ENCODE data around the gene CNOT4. TPM values are rescaled to one million over a fixed set of nuclear protein-coding genes. Genes with fewer than 3 reads are reported as not detected.

The CNOT4 gene
- total and polyA plus RNA-seq, 4 donors: 18.3 to 36.6 (median 28.4) TPM

DNA sequence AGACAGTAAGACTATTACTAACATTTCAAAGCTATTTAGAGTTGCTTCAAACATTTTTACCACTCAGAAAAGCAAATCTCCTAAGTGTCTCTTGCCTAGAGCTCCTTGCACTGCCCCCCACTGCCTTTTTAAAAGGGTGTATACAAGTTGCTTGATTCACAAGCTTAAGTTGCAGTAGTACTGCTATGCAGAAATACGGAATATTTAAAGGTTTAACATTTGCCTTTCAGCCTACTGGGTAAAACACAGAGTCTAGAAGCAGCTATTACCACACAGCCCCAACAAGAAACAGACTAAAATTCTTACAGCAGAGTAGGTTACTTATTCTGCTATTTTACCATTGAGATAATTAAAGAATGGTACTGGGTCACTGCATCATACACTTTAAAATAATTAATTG is 128.5 kb downstream of the CNOT4 start:
- Histone ChIP-seq H3K27ac (ENCODE audit: low read depth, low read length) (no peak overlapping the region), H3K4me1 (ENCODE audit: control insufficient read depth, insufficient read depth, low read length) (no peaks in the 10 kb centered on the region), H3K36me3 (ENCODE audit: control insufficient read depth, insufficient read depth, low read length) (peaks cover 3% of the 10 kb centered on the region), H3K9me3 (ENCODE audit: control insufficient read depth, insufficient read depth, low read length) (no peaks in the 10 kb centered on the region), H3K4me3 (ENCODE audit: low read depth, low read length) (no peak overlapping the region), H3K27me3 (ENCODE audit: control insufficient read depth, insufficient read depth, low read length) (no peaks in the 10 kb centered on the region)
- no CpG with 5 or more reads among the region's 1 CpG for WGBS (ENCODE audit: insufficient coverage)
- DNase-seq (ENCODE audit: low read depth in 4 of 6, low spot score in 6 of 6): no peak

DNA sequence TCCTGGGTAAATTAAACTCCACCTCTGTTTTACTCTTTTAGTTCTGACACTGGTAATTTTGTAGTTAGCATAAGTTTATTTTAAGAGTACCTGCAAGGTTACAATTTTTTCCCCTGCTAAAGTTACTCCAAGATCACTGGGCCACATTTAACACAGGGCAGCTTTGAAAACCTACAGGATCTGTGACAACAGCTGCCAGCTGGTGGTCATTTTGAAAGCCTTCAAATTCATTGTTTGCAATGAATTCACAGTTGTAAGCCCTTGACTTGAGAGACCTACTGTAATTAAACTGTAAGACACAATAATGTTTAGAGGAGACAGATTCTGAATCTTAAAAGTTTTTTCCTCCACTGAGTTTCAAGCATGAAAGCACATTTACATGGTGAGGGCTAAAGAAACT is 129.6 kb downstream of the CNOT4 start:
- Histone ChIP-seq H3K27me3 (ENCODE audit: control insufficient read depth, insufficient read depth, low read length) (no peaks in the 10 kb centered on the region), H3K4me3 (ENCODE audit: low read depth, low read length) (no peak overlapping the region), H3K27ac (ENCODE audit: low read depth, low read length) (no peak overlapping the region), H3K9me3 (ENCODE audit: control insufficient read depth, insufficient read depth, low read length) (no peaks in the 10 kb centered on the region), H3K36me3 (ENCODE audit: control insufficient read depth, insufficient read depth, low read length) (peaks cover 3% of the 10 kb centered on the region), H3K4me1 (ENCODE audit: control insufficient read depth, insufficient read depth, low read length) (no peaks in the 10 kb centered on the region)
- no peak for DNase-seq (ENCODE audit: low read depth in 4 of 6, low spot score in 6 of 6)

DNA sequence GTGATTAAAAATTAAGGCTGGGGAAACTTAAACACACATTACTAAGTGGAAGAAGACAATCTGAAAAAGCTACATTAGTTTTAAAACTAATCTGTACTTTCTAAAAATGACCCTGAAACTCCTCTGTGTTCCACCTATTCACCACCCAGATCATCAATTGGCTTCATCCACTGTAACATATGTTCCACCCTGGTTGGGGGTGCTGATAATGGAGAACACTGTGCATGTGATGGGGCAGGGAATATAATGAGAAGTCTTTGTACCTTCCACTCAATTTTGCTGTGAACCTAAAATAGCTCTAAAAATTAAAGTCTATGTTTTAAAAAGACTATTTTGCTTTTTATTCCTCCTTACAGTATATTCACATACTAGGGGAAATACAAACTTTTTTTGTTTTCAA is 132.7 kb downstream of the CNOT4 start:
- Histone ChIP-seq H3K9me3 (ENCODE audit: control insufficient read depth, insufficient read depth, low read length) (no peaks in the 10 kb centered on the region), H3K27me3 (ENCODE audit: control insufficient read depth, insufficient read depth, low read length) (no peaks in the 10 kb centered on the region), H3K27ac (ENCODE audit: low read depth, low read length) (no peak overlapping the region), H3K36me3 (ENCODE audit: control insufficient read depth, insufficient read depth, low read length) (peaks cover 3% of the 10 kb centered on the region), H3K4me3 (ENCODE audit: low read depth, low read length) (no peak overlapping the region), H3K4me1 (ENCODE audit: control insufficient read depth, insufficient read depth, low read length) (no peaks in the 10 kb centered on the region)
- no peak for DNase-seq (ENCODE audit: low read depth in 4 of 6, low spot score in 6 of 6)

DNA sequence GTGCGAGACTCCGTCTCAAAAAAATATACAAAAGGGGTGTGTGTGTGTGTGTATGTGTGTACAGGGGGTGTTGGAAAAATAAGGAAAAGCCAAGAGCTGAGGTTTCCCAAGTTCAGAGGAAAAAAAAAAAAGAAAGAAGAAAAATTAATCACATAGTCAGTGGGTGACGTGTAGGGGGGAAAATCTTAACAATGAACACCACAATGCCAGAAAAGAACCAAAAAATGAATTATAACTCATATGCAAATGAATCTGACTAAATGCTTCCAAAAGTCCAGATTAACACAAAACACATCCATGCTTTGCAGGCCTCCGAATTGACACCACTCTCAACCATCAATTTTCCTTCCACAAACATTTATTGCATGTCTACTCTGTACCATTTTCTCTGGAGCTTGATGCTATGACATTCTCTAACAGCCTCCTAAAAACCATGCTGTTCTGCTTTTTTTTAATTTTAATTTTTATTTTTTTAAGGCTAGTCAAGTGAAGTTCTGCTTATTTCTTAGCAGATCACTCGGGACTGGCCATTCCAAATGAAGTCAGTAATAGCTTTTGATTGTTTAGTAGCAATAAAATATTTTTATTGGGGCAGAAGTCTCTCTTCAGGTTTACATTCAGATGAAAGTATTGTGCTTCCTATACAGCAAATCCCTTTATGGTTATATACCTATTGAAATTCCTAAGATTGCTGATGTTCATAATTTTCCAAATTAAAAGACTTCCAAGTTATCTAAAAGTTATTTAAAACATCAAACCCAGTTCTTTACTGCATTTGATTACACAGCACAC is 133.8 kb downstream of the CNOT4 start:
- Histone ChIP-seq H3K4me3 (ENCODE audit: low read depth, low read length) (no peak overlapping the region), H3K27me3 (ENCODE audit: control insufficient read depth, insufficient read depth, low read length) (no peaks in the 10 kb centered on the region), H3K9me3 (ENCODE audit: control insufficient read depth, insufficient read depth, low read length) (no peaks in the 10 kb centered on the region), H3K27ac (ENCODE audit: low read depth, low read length) (no peak overlapping the region), H3K4me1 (ENCODE audit: control insufficient read depth, insufficient read depth, low read length) (no peaks in the 10 kb centered on the region), H3K36me3 (ENCODE audit: control insufficient read depth, insufficient read depth, low read length) (peaks cover 3% of the 10 kb centered on the region)
- 100% methylated on average over 3 of the region's 5 CpGs for WGBS (ENCODE audit: insufficient coverage)
- DNase-seq (ENCODE audit: low read depth in 4 of 6, low spot score in 6 of 6): no peak

DNA sequence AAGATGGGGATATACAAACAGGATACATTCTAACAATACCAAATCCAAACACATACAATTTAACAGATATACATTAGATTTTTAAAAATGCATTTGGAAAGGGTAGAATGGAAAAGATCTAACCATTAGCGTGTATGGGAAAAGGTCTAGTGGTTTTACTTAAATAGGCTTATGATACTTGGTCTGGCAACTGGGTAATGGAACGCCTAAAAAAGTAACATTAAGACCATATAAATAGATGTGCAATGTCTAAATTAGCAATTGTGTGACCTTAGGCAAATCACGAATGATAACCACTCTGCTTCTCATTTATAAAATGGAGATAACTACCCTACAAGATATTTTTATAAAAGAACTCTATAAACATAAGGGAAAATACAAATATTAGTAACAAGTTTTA is 135.2 kb downstream of the CNOT4 start:
- WGBS (ENCODE audit: insufficient coverage): no CpG with 5 or more reads among the region's 3 CpGs
- no peak overlapping the region for H3K4me3 ChIP-seq (ENCODE audit: low read depth, low read length)
- no peak overlapping the region for H3K27ac ChIP-seq (ENCODE audit: low read depth, low read length)
- no peak for DNase-seq (ENCODE audit: low read depth in 4 of 6, low spot score in 6 of 6)
- H3K36me3 ChIP-seq (ENCODE audit: control insufficient read depth, insufficient read depth, low read length): peaks cover 3% of the 10 kb centered on the region
- no peaks in the 10 kb centered on the region for H3K27me3 ChIP-seq (ENCODE audit: control insufficient read depth, insufficient read depth, low read length)
- H3K4me1 ChIP-seq (ENCODE audit: control insufficient read depth, insufficient read depth, low read length): no peaks in the 10 kb centered on the region
- no peaks in the 10 kb centered on the region for H3K9me3 ChIP-seq (ENCODE audit: control insufficient read depth, insufficient read depth, low read length)

DNA sequence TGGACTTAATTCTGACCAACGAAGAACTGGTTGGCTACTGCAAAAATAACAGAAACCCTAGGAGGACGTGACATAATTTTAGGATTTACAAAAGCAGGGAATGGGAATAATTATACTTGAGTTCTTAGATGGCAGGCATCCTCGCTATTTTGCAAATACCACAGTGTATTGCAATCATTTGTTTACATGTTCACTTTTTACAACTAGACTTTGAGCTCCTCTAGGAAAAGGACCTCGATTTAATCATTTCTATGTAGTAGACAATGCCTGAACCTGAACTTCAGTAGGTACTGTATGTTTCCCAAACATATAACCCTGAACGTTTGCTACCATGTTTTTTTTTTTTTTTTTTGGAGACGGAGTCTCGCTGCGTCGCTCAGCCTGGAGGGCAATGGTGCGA is 137.7 kb downstream of the CNOT4 start:
- no peak for DNase-seq (ENCODE audit: low read depth in 4 of 6, low spot score in 6 of 6)
- no peaks in the 10 kb centered on the region for H3K4me1 ChIP-seq (ENCODE audit: control insufficient read depth, insufficient read depth, low read length)
- 100% methylated on average over 6 of the region's 10 CpGs for WGBS (ENCODE audit: insufficient coverage)

DNA sequence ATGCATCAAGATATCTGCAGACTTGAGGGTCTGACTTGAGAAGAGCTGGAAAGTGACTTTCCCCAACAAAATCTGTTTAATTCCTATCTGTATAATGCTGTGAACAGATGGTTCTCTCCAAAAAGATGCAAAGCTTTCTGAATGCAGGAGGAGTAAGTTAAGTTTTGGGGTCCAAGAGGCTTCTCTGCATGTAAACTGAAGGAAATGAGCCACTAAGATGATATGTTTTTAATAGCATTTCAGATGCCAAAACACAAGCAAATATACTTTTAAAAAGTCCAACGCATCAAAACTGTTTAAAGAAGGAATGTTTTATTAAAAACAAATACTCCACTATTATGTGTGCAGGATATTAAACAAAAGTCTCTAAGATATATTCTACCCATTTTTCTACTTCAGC is 139.2 kb downstream of the CNOT4 start:
- WGBS (ENCODE audit: insufficient coverage): no CpG with 5 or more reads among the region's 1 CpG
- H3K9me3 ChIP-seq (ENCODE audit: control insufficient read depth, insufficient read depth, low read length): no peaks in the 10 kb centered on the region
- H3K27ac ChIP-seq (ENCODE audit: low read depth, low read length): no peak overlapping the region
- no peaks in the 10 kb centered on the region for H3K36me3 ChIP-seq (ENCODE audit: control insufficient read depth, insufficient read depth, low read length)
- H3K27me3 ChIP-seq (ENCODE audit: control insufficient read depth, insufficient read depth, low read length): no peaks in the 10 kb centered on the region
- no peak overlapping the region for H3K4me3 ChIP-seq (ENCODE audit: low read depth, low read length)
- H3K4me1 ChIP-seq (ENCODE audit: control insufficient read depth, insufficient read depth, low read length): no peaks in the 10 kb centered on the region
- peak in 1 of 6 donors; percentile 55 for DNase-seq (ENCODE audit: low read depth in 4 of 6, low spot score in 6 of 6)

More for the DNA sequence above, 137.7 kb downstream of the CNOT4 start:
- Histone ChIP-seq H3K27me3 (ENCODE audit: control insufficient read depth, insufficient read depth, low read length) (no peaks in the 10 kb centered on the region), H3K9me3 (ENCODE audit: control insufficient read depth, insufficient read depth, low read length) (no peaks in the 10 kb centered on the region), H3K36me3 (ENCODE audit: control insufficient read depth, insufficient read depth, low read length) (no peaks in the 10 kb centered on the region), H3K27ac (ENCODE audit: low read depth, low read length) (no peak overlapping the region), H3K4me3 (ENCODE audit: low read depth, low read length) (no peak overlapping the region)

DNA sequence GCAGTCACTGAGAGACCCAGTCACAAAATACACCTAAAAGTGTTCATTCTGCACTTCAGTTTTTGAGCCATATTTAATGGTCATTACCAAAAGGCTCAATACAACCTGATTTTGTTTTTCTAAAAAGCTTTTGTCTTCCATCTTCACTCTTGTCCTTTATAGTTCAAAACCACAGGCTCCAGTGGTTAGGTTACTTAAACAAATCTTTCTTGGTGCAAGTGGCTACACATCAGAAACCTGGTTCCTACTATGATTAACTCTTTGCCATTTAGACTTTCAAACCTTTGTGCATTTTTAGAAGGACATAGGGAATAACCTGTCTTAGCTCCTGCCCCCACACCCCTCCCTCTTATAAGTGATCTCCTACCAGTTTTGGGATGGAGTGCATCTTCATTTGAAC is 140.5 kb downstream of the CNOT4 start:
- H3K9me3 ChIP-seq (ENCODE audit: control insufficient read depth, insufficient read depth, low read length): no peaks in the 10 kb centered on the region
- H3K4me1 ChIP-seq (ENCODE audit: control insufficient read depth, insufficient read depth, low read length): no peaks in the 10 kb centered on the region
- H3K27ac ChIP-seq (ENCODE audit: low read depth, low read length): no peak overlapping the region
- DNase-seq (ENCODE audit: low read depth in 4 of 6, low spot score in 6 of 6): no peak
- H3K4me3 ChIP-seq (ENCODE audit: low read depth, low read length): no peak overlapping the region
- no peaks in the 10 kb centered on the region for H3K27me3 ChIP-seq (ENCODE audit: control insufficient read depth, insufficient read depth, low read length)
- H3K36me3 ChIP-seq (ENCODE audit: control insufficient read depth, insufficient read depth, low read length): no peaks in the 10 kb centered on the region

DNA sequence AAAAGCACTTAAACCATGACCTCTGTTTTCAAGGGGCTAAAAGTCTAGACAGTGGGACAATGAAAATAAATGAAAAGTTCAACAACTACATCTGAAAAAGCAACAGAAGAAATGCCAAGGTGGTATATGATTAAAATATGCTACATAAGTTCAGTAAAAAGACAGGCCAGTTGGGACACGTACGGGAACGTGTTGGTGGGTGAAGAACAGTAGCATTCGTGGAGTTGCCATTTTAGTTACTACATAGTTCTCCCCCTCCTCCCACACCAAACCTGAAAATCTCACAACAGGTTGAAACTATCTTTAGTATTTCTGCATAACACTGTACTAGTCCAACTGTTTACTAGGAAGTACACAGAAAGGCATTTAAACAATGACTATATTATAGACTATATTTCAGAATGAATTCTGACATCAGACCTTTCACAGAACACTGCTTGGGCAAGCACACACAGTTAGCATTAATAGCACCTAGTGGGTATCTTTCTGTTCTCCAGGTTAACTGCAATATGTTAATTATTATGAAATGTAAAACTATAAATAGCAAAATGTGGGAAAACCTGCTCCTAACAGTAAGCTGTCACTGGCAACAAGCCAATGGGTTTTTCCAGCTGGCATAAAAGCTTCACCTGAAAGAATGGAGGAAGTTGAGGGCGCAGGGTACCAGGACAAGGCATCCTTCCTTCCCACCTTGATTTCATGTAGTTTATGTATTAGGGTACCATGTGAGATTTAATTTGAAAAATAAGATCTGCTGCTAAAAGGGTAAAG is 141.3 kb downstream of the CNOT4 start:
- Histone ChIP-seq H3K27ac (ENCODE audit: low read depth, low read length) (no peak overlapping the region), H3K27me3 (ENCODE audit: control insufficient read depth, insufficient read depth, low read length) (no peaks in the 10 kb centered on the region), H3K9me3 (ENCODE audit: control insufficient read depth, insufficient read depth, low read length) (no peaks in the 10 kb centered on the region), H3K4me1 (ENCODE audit: control insufficient read depth, insufficient read depth, low read length) (peaks cover 3% of the 10 kb centered on the region), H3K36me3 (ENCODE audit: control insufficient read depth, insufficient read depth, low read length) (no peaks in the 10 kb centered on the region), H3K4me3 (ENCODE audit: low read depth, low read length) (no peak overlapping the region)
- DNase-seq (ENCODE audit: low read depth in 4 of 6, low spot score in 6 of 6): no peak
- 100% methylated on average over 2 of the region's 5 CpGs for WGBS (ENCODE audit: insufficient coverage)

Data from spinal cord (tissue), 10 donors.